ENCODE measurements around the gene EDC4.
"Not testable (repeated sequence)": the region's sequence is repeated elsewhere in the genome, so short reads cannot be mapped to it uniquely, and the experiment has no call there.

Gene EDC4

GRCh38 chr16:67914758-67915495 is 42.1 kb downstream of the EDC4 start:
- DNase-seq (ENCODE audit: low spot score), result no peak

GRCh38 chr16:67915496-67915769 is 42.6 kb downstream of the EDC4 start:
- DNase-seq (ENCODE audit: low spot score), result not testable (repeated sequence)

DNA sequence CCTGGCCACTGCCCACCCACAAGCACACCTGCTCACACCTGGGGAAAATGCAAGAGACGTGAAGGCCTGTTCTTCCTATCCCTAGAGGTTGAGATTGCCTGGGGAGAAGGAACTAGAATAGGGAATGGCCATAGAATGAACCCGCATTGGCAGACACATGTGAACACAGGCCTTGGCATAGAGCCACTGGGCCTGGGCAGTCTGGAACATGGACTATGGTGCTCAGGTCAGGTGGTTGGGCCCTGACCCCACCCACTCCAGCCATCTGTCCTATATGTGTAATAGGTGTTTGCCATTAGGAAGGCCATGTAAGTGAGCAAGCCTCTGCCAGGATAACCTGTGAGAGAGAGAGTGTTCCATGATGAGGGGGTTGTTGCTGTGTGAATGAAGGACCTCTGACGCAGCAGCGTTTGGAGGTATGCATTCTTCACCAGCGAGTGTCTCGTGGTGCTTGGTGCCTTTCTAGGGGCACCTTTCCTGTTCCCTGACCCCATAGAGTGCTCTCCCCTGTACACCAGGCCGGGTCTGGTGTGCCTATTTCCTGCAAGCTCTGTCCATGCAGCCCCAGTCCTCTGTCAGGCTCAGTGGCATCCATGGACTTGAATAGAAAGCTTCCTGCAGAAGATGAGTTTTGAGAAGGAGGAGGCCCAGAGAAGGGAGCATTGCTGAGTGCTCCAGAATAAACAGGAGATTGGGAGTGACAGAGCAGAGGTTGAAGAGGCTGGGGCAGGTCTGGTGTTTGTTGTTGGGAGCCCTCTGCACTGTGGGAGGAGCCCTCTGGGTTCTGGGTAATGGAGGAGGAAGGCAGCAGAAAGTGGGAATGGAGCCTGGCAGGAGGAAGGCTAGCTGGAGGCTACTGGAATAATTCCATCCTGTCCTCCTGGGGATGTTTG is 43.2 kb downstream of the EDC4 start:
- DNase-seq (ENCODE audit: low spot score), result no peak

- DNase-seq (ENCODE audit: low spot score), result no peak
Measured at GRCh38 chr16:67917140-67917851, 44.4 kb downstream of the EDC4 start.

DNA sequence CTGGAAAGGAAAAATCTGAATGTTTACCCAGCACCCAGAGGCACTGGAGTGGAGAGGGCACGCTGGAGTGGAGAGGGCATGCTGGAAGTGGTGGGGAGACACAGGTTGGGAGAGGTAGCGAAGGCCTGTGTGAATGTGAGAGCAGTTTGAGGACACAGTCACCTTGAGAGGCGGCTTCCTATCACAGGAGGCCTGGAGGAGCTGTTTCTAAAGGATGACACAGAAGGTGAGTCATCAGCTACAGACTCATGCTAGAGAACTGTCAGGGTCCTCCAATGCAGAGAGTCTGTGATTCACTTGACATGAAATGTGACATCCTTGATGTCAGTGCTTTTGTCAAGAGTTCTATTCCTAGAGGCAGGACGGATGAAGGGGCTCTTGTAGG is 45.0 kb downstream of the EDC4 start:
- DNase-seq (ENCODE audit: low spot score), result no peak

DNA sequence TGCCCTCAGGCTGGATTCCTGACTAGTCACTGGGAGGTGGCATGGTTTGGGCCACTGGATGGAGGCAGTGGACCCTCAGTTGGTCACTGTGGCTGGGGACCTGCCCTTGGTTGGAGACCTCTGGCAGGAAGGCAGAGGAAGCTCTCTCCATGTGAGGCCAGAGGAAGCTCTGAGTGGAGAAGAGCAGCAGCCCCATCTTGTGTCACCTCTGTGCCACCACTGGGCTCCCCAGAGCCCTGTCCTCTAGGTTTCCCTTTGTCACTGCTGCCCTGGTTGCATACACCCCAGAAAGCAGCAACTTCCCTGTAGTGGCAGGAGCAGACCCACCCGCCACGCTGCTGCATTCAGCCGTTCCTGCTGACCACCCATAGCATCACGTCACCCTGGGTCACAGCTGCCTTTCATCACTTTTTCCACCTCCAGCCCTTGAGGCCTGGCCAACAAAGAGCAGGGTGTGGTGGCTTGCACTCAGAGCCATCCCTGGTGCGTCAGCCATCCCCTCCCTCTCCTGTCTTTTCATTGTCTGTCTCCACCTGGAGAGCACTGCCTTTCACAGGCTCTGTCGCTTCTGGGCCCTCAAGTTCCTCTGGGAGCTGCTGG is 46.9 kb downstream of the EDC4 start:
- no peak for DNase-seq (ENCODE audit: low spot score)

DNA sequence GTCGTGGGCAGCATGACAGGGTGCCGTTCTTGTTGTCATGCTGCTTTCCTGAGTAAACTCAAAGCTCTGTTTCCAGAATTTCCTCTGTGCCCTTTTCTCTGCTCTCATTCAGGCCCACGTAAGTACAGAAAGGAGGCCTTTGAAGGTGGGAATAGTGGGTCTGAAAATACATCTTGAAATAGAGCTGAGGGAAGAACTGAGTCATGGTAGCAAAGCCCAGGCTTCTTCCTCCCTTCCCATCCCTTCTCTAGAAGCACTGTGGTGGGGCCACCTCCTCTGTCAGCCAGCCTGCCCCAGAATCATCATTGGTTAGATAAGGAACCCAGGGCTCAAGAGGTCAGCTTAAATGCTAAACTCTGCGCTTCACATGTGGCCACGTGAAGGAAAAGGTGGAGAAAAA is 49.4 kb downstream of the EDC4 start:
- no peak for DNase-seq (ENCODE audit: low spot score)

- no peak for DNase-seq (ENCODE audit: low spot score)
Measured at GRCh38 chr16:67922740-67923139, 49.9 kb downstream of the EDC4 start.

- no peak for DNase-seq (ENCODE audit: low spot score)
Measured at GRCh38 chr16:67923414-67924116, 50.7 kb downstream of the EDC4 start.

GRCh38 chr16:67924140-67924906 is 51.5 kb downstream of the EDC4 start:
- DNase-seq (ENCODE audit: low spot score), result no peak

DNA sequence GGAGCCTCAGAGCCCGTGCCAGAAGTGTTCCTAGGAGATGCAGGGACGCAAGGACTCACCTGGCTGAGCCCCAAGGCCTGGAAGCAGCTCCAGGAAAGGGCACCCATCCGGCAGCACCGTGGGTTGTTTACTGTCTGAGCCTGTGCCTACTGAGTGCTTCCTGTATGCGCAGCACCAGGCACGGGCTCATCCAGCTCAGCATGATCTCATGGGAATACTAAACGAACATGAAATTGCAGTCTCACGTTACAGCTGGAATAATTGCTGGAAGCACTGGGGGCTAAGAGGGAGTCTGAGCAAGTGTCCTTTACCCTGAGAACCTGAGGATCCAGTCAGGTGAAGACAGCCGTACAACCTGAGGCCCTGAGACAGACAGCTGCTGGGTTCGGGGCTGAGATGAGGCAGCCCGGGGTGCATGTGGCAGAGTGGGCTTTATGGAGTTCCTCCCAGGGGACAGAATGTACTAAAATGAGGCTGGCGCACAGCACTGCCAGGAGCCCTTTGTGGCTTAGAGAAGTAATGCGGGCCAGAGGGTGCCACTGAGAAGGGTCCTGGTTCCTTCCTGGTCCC is 53.4 kb downstream of the EDC4 start:
- DNase-seq (ENCODE audit: low spot score), result no peak

DNA sequence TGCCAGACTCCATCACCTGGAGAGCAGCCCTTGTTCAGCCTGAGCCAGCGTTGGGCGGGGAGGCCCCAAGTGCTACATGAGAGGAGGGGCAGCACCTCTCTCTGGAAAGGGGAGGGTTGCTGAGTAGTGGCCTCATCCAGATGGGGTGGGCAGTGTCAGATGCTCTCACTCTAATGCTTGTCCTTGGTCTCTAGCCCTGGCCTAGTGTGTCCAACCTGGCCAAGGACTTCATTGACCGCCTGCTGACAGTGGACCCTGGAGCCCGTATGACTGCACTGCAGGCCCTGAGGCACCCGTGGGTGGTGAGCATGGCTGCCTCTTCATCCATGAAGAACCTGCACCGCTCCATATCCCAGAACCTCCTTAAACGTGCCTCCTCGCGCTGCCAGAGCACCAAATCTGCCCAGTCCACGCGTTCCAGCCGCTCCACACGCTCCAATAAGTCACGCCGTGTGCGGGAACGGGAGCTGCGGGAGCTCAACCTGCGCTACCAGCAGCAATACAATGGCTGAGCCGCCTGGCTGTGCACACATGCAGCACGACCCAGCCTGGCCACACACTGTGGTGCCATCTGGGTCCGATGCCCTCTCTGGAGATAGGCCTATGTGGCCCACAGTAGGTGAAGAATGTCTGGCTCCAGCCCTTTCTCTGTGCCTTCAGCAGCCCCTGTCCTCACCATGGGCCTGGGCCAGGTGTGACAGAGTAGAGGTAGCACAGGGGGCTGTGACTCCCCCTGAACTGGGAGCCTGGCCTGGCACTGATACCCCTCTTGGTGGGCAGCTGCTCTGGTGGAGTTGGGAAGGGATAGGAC is 54.5 kb downstream of the EDC4 start:
- DNase-seq (ENCODE audit: low spot score), result no peak

DNA sequence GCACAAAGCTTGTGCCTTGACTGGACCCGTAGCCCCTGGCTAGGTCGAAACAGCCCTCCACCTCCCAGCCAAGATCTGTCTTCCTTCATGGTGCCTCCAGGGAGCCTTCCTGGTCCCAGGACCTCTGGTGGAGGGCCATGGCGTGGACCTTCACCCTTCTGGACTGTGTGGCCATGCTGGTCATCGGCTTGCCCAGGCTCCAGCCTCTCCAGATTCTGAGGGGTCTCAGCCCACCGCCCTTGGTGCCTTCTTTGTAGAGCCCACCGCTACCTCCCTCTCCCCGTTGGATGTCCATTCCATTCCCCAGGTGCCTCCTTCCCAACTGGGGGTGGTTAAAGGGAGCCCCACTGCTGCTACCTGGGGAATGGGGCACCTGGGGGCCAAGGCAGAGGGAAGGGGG is 55.3 kb downstream of the EDC4 start:
- no peak for DNase-seq (ENCODE audit: low spot score)

- DNase-seq (ENCODE audit: low spot score), result peak; percentile 76
Measured at GRCh38 chr16:67928561-67929364, 55.9 kb downstream of the EDC4 start.

- DNase-seq (ENCODE audit: low spot score), result no peak
Measured at GRCh38 chr16:67930191-67930590, 57.3 kb downstream of the EDC4 start.

- no peak for DNase-seq (ENCODE audit: low spot score)
Measured at GRCh38 chr16:67930678-67931211, 57.9 kb downstream of the EDC4 start.

Measured in ecto neural progenitor cell (in vitro differentiated cells).